GM12892 (cell line): ENCODE results near the gene VWF.

Experiments
- POLR2A ChIP-seq: IDR thresholded peaks from 2 replicates; pipeline ENCODE4 v1.6.1; 2011; ENCODE audit warnings: low read depth, low read length, control low read depth
- POLR2AphosphoS5 ChIP-seq: IDR thresholded peaks from 2 replicates; pipeline ENCODE4 v1.6.1; 2011; ENCODE audit warnings: low read depth, low read length, control low read depth
- TAF1 ChIP-seq: IDR thresholded peaks from 2 replicates; pipeline ENCODE4 v1.6.1; 2011; ENCODE audit warnings: low read depth, mild to moderate bottlenecking, control low read depth, low read length, borderline replicate concordance

DNA sequence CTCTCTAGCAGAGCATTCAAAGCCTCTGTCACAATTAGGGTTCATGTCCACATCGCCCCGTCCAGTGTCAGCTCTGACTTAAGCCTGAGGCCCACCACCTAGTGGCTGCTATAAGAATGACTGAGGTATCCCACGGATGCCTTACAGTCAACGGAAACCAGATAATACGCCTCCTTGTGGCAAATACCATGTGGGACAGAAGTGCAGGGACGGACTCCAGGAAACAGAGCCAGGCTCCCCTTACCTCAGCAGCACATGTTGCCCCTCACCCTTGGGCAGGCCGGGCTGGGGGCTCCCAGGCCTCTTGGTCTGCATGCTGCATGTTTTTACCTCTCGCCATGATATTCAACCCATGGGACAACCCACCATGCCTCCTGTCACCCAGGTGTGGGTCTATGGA is 86.3 kb downstream of the VWF start:
- no peak for TF ChIP-seq POLR2AphosphoS5
- no peak for TF ChIP-seq POLR2A
- no peak for TF ChIP-seq TAF1
